GM12891 (cell line): Measurements from ENCODE around the gene C14orf93.
"Not testable (repeated sequence)": the region's sequence is repeated elsewhere in the genome, so short reads cannot be mapped to it uniquely, and the experiment has no call there.

Experiments
- DNase-seq: peaks from one replicate; pipeline ENCODE4 v3.0.0; 2011; ENCODE audit warnings: low spot score; ENCODE audit not compliant: insufficient read length
- FAIRE-seq: peaks from 2 replicates; lab custom pipeline; 2011; peaks lifted over from hg19 to GRCh38; lab: Jason Lieb, UNC
- PAX5 ChIP-seq: IDR thresholded peaks from 2 replicates; pipeline ENCODE4 v1.6.1; 2011; ENCODE audit warnings: low read length, moderate library complexity, mild to moderate bottlenecking; ENCODE audit not compliant: insufficient read depth, severe bottlenecking
- POLR2A ChIP-seq: IDR thresholded peaks from 2 replicates; pipeline ENCODE4 v1.6.1; 2011; ENCODE audit warnings: low read depth, low read length, control low read depth
- POLR2AphosphoS5 ChIP-seq: IDR thresholded peaks from 2 replicates; pipeline ENCODE4 v1.6.1; 2011; ENCODE audit warnings: low read depth, low read length, control low read depth
- POU2F2 ChIP-seq: IDR thresholded peaks from 2 replicates; pipeline ENCODE4 v1.6.1; 2011; ENCODE audit warnings: low read depth, mild to moderate bottlenecking, control low read depth, low read length, moderate library complexity
- SPI1 ChIP-seq: IDR thresholded peaks from 2 replicates; pipeline ENCODE4 v1.6.1; 2011; ENCODE audit warnings: low read depth, low read length, control low read depth
- TAF1 ChIP-seq: IDR thresholded peaks from 2 replicates; pipeline ENCODE4 v1.6.1; 2011; ENCODE audit warnings: low read depth, low read length, control low read depth

The C14orf93 gene

DNA sequence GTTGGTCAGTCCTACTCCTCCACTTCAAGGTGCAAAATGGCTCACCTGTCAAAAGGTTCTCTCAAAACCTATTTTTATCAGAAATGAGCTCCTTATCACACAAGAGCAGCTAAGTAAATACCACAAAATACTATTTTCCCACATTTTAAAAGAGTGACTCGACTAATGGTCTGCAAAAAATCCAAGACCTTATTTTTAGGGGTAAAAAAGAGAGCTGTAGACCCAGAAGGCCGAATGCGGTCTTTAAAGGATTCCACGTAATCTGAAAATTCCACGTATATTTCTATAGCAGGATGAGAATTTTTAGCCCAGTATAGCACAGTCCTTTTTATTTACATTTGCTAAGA is 3.8 kb downstream of the C14orf93 start:
- DNase-seq (no peak), FAIRE-seq (no peak)
- TF ChIP-seq POLR2A = no peak

DNA sequence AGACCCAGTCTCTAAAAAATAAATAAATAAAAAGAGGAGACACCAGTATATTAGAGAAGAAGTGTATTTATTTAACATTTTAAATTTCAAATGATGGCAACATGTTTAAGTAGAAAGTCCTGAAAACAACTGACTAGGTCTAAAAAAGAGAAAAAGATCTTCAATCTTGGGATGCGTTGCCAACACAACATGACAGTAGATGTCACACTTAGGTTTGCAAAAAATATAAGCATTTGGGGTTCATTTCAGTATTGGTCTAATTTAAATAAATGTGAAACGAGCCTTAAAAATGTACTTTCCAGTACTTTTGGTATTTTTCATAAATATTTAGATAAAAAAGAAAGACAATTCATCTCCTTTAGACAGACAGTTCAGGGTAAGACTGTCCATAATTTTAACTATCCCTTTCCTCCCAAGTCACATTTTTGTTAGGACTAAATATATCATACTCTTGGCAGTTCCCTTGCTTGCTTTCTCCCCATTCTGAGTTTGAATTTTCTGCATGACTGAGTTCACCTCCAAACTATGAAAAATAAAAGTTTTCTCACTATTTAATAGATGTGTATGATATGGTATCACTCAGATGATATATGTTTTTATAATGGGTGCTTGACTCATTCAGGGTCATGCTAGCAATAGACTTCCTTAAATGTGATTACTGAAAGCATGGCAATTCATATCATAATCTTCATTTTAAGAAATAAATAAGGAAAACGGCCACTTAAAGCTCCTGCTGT is 4.3 kb downstream of the C14orf93 start:
- TF ChIP-seq POLR2A = no peak
- no peak for TF ChIP-seq TAF1
- no peak for TF ChIP-seq PAX5
- TF ChIP-seq SPI1 = no peak
- no peak for FAIRE-seq
- no peak for DNase-seq

DNA sequence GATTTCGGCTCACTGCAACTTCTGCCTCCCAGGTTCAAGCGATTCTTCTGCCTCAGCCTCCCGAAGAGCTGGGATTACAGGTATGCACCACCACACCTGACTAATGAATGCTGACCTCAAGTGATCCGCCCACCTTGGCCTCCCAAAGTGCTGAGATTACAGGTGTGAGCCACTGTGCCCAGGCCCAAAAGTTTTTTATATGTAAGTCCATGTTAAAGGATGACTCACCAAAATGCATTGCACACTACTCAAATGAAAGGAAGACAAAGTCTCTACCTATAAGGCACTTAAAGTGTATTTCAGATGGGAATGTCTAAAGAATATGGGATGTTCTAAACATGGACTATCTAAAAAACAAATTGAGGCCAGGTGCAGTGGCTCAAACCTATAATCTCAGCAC is 5.7 kb downstream of the C14orf93 start:
- not testable (repeated sequence) for FAIRE-seq, DNase-seq

DNA sequence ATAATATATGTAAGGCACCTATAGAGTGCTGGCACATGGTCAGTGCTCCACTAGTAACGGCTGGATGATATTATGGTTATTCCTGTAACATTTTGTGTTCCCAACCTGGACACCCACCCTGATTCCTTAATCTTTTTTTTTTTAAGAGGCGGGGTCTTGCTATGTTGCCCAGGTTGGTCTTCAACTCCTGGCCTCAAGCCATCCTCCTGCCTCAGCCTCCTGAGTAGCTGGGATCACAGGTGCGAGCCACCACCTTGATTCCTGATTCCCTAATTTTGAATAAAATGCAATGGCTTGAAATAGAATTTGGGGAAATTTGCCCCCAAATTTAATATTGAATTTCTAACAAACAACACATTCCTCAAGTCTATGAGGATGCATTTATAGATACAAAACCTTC is 7.4 kb downstream of the C14orf93 start:
- DNase-seq (no peak), FAIRE-seq (no peak)
- no peak for TF ChIP-seq SPI1
- TF ChIP-seq POLR2AphosphoS5 = no peak
- no peak for TF ChIP-seq POU2F2
- no peak for TF ChIP-seq TAF1

DNA sequence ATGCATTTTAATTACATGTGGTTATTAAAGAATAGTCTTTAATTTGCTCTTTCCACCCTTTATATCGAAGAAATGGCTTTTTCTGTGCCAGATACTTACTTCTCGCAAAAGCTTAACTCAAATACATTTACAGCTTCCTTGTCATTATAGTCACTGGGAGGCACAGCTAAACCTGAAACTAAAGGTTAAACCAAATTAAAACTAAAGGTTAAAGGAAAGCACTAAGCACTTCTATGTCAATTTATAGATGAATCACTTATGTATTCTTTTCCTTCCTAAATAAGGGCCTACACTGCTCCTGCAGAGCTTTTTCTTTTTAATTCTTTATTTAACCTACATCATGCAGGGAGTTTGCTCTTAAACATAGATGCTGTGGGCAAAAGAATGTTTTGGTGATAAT is 9.1 kb downstream of the C14orf93 start:
- DNase-seq (no peak), FAIRE-seq (no peak)
- TF ChIP-seq POU2F2 (no peak), POLR2A (no peak), POLR2AphosphoS5 (no peak), TAF1 (no peak), PAX5 (no peak), SPI1 (no peak)

DNA sequence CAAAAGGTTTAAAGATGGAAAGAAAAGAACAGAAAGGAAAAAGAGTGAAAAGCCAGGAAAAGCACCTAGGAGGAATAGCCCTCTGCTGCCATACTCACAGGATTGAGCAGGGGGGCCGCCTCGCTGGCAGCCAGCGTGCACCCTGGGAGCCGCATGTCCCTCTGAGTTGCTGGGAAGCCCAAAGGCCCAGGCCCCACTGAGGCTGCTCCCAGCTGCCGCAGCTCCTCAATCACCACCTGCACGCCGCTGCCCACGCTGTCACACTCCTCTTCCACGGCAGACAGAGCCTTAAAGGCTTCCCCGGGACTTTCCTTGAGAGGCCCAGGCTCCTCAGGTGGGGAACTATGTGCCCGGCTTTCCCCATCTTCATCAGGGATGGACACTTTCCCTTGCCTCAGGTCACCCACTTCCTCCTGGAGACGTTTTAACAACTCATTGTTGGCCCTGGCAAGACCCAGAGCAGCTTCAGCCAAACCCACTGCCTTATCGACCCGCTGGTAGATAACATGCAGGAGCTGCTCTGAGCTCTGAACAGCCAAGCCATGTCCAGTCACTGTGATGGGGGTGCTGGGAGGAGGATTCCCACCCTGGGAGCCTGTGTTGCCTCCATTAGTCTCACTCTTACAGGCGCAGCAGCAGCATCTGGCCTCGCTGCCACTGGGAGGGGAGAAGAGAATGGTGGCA is 11.5 kb downstream of the C14orf93 start:
- FAIRE-seq (no peak), DNase-seq (no peak)
- TF ChIP-seq POLR2AphosphoS5 (no peak), PAX5 (no peak), SPI1 (no peak), TAF1 (no peak), POLR2A (no peak), POU2F2 (no peak)

DNA sequence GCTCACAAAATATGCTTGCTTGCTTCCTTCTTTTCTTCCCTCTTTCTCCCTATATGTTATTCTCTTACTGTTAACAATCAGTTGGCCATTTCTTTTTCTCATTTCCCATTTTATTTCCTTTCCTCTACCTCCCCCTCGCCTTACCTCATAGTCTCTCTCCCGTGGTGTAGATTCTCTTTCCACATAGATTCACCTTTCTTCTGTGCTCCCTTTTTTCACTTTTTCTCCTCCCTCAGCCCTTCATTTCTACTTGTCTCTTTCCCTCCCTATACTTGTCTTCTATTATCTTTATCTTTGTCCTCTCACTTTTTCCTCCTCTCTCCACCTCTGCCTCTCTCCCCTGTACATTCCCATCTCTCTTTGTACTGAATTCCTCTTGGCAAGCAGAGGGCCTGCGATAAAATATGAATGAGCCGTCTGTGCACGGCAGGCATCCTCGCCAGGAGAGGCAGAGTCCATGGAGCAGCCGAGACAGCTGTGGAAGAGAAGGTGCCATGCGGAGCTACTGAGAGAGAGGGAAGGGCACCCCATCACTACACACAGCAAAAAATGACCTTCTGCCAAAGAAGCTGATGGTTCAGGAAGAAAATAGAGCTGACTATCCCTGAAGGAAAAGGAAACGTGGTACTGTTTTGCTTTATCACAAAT is 12.1 kb downstream of the C14orf93 start:
- no peak for FAIRE-seq
- TF ChIP-seq PAX5 (no peak), TAF1 (no peak), POLR2A (no peak), SPI1 (no peak), POU2F2 (no peak), POLR2AphosphoS5 (no peak)
- no peak for DNase-seq

DNA sequence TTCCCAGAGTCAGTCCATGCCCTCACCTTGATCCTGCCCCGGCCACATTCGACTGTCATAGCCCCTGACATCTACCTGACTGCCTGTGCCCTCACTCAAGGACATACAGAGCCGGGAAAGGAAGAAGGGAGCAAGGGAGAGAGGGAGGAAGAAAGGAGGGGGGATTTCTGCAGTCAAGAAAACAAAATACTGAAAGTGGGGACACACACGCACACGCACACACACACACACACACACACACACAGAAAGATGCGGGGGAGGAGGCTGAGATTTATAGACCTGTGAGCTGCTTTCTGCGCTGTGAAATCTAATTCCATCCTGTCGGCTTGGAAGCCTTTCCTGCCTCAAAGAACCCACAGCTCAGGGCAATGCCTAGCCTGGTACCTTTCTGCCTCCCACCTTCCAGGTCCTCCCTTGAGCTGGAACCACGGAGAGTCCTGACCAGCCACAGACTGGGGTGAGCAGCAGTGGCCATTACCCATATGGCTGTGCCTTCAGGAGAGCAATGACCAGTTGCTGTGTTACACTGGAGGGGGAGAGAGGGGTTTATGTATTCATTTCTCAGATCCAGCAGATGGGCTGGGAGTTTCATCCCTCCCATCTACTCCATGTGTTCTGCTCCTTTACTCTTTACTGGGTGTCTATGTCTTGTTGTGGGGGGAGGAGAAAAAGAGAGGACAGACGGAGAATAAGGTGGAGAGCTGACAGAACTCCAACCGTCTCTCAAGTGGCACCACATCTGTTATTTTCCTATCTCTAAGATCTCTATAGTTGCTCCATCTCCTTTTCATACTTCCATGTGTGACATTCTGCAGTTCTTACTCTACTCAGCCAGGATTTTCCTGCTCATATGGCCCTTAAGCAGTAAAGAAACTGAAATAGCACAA is 12.9 kb downstream of the C14orf93 start:
- FAIRE-seq = no peak
- no peak for TF ChIP-seq POLR2A
- TF ChIP-seq POLR2AphosphoS5 = no peak
- TF ChIP-seq POU2F2 = no peak
- TF ChIP-seq PAX5 = no peak
- TF ChIP-seq SPI1 = no peak
- TF ChIP-seq TAF1 = no peak
- DNase-seq = no peak

DNA sequence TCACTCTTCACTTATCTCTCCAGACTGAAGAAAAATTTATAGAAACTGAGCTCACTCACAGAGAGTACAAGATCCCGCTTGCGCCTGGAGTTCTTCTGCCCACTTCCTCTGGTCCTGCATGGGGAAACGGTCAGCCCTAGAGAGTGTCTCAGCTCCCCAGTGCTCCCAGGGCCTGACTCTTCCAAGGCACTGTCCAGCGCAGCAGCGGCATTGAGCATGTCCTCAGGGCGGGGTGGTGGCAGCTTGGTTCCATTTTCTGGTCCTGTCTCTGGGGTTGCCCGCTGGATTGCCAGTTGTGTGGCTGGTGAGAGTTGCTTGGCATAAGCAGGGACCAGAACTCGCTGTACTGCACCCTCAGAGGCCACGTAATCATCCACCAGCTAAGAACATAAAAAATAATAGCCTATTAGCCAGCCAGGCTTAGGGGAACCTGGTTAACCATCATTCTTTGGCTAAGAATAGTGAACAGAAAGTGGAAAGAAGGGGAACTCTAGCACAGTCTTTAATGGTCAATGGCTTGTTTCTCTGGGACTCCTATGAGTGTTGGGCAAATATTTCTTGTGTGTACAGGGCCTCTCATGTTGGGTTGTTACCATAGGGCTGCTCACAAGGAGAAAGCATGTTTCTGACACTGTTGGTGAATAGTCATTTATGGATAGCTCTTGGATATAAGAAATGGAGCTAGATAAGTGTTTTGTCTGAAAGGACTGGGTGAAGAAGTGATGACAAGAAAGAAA is 13.9 kb downstream of the C14orf93 start:
- DNase-seq = no peak
- no peak for TF ChIP-seq POLR2AphosphoS5
- no peak for FAIRE-seq
